CD4-positive, alpha-beta T cell treated with Interleukin-17A for 1 hour (primary cell): ENCODE data around the gene SLC28A3.

ENCODE experiments used
- DNase-seq: peaks from one replicate; pipeline ENCODE4 v3.0.0-alpha.2; 2020

The SLC28A3 gene

GRCh38 chr9:84339503-84339902, 1.1 kb downstream of the SLC28A3 start:
- DNase-seq = no peak

DNA sequence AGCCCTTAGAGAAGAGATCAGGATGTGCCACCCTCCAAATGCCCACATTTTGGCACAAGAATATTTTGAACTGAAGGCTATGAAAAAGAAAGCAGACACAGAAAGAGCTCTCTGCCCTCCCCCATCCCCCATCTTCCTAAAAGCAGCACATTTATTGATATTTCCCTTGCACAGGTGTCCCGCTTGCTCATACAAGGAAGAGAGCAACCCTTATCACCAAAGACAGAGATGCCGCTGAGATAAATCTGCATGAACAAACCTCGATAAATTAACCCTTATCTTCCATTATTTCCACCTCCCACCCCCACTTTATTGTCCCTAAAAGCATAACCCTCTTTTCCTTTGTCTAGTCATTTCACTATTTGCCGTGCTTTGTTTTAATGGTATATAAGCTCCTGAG, 1.8 kb downstream of the SLC28A3 start:
- DNase-seq = no peak

- DNase-seq = no peak
Observed at GRCh38 chr9:84337252-84337651, 3.3 kb downstream of the SLC28A3 start.

DNA sequence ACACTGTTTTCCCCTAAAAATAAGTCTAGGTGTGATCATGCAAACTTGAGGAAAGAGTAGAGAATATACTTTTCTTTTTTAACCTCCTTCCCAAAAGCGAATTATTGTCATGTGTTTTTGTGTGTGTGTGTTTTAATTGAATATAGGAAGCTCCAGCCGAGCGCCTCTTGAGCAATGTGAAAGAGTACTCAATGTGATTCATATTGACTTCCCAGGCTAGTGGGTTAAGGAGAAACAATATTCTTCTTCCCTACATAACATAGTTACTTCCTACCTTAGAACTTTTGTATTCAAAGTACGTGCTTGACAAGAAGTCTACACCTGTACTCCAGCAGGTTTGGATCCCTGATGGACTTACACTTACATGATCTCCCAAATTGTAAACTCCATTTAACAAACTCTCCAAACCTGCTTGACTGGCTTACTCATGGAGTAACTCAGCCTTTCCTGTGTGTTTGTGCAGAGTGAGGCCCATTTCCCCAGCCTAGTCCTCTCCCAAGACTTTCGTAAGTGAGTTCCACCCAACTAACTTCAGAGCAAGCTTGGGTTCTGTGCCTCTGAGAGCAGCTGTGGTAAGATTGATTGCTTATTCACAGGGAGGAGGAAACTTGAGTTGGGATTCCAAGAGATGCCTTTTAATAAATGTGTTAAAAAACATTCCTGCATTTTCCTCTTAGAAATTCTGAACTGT, 9.3 kb downstream of the SLC28A3 start:
- no peak for DNase-seq

DNA sequence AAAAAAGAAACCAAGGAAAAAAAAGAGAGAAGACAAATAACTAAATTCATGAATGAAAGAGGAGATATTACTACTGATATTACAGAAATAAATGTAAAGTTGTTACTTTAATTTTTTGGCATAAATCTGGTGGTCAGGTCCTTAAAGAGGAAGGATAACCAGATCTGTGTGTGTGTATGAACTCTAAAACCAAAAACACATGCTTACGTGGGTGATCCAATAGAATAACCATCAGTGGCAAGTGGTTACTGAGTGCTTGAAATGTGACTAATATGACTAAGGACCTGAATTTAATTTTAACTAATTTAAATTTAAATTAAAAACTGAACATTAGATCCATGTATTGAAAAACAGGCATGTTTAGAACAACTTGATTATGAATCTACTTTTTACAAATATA, 10.3 kb downstream of the SLC28A3 start:
- DNase-seq = no peak

- no peak for DNase-seq
Observed at GRCh38 chr9:84327184-84327583, 13.4 kb downstream of the SLC28A3 start.

- no peak for DNase-seq
Observed at GRCh38 chr9:84325347-84325973, 15.1 kb downstream of the SLC28A3 start.

DNA sequence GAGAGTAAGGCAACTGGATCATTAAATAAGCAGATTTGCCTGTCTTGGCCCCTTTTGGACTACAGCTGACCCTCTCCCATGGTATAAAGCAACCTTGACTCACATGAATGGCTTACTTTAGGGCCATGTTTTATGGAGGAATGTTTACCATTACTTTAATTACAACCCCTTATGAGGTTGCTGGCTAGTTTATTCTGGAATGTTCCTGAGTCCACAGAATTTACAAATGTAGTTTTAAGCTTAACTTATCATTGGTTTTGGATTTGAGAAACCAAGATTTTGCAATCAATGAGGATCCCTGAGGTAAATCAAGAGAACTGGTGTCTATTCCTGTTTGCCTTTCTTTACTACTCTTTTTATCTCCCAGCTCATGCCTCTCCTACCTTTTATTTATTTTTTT, 15.7 kb downstream of the SLC28A3 start:
- no peak for DNase-seq

DNA sequence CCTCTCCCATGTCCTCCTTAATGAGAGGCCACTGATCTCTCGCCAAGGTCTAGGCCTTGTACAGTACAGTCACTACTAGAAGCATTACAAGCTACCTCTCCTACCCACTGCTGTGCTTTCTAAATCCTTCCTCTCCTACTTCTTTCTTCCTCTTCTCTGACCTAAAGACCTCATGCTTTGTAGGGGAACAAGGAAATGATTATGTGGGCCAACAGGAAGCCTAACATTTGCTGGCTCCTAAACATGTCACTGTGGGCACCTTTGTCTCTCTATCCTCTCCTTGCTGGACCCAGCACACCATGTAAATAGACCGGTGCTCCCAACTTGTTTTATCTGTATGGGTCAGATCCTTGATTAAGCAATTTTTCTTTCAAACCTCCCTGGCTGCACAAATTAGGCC, 16.7 kb downstream of the SLC28A3 start:
- DNase-seq = no peak

DNA sequence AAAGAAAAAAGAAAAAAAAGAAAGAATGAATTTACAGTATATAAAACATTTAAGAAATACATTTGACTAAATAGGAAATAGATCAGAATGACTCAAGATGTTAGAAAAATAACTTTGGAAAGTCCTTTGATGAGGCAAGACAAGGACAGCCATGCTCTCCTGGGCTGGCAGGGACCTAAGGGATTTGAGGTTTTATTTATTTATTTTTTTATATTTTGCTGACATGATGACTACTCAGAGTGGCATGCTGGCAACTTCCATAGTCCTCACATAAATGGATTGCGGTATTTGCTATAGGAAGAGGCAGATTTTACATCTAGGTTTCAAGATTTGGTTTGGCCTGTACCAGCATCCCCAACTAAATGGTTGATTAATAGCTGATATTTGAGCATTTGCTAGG, 17.7 kb downstream of the SLC28A3 start:
- no peak for DNase-seq

DNA sequence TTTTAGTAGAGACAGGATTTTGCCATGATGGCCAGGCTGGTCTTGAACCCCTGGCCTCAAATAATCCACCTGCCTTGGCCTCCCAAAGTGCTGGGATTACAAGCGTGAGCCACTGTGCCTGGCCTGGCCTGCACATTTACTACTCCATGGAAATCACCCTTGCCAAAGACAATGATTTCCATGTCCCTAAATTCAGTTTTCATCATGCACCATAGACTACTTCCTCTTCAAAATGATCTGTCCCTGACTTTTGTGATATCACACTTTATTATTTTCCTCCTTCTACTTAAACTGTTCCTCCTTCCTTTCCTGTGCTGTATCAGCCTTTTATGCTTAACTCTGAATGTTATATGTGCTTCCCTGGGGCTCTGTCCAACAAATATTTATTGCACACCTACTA, 20.3 kb downstream of the SLC28A3 start:
- no peak for DNase-seq

- DNase-seq = no peak
Observed at GRCh38 chr9:84319632-84320031, 20.9 kb downstream of the SLC28A3 start.

- no peak for DNase-seq
Observed at GRCh38 chr9:84318981-84319380, 21.6 kb downstream of the SLC28A3 start.

GRCh38 chr9:84317563-84317962, 23.0 kb downstream of the SLC28A3 start:
- DNase-seq = no peak

DNA sequence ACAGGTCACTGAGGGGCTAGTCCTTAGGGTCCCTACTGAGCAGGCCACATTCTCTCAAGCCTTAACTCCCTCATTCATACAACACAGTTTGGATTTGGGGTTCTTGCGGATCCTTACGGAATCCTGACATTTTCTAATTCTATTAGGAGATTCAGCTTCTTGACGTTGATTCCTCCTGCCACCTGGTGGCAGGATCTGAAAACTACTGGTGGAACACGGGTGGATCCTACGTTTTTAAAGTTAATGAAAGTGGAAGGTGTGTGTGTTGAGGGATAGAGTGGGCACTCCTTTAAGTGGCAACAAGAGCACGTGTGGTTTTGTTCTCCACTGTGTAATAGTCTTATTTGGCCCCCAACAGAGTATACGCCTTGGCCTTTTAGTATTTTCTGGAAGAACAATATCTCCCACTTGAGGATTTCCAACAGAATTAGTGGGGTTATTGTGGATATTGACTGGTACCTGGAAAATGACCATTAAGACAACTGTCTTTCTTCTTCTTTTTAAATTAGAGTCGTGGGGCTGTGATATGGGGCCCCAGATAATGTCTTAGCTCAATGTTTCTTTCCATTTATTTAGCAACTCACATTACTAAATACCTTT, 25.2 kb downstream of the SLC28A3 start:
- DNase-seq = peak; percentile 55

DNA sequence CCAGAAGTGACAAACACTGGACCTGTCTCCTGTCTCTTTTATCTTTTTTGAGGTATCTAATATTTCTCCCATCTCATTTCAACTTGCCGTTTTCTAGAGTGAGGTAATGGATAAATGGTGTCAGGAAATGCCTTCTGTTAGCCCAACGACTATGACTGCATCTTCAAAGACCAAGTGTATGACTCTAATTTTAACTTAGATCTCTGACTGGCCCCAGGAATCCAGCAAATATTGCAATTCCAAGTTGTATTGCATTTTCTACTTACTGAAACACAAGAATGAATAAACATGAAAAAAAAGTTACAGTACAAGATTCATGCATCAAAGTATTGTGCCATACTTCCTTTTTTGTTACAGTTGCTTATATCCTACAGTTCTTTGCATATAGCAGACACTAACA, 26.3 kb downstream of the SLC28A3 start:
- DNase-seq = no peak

GRCh38 chr9:84310883-84311282, 29.7 kb downstream of the SLC28A3 start:
- no peak for DNase-seq

GRCh38 chr9:84305497-84306131, 34.9 kb downstream of the SLC28A3 start:
- no peak for DNase-seq

DNA sequence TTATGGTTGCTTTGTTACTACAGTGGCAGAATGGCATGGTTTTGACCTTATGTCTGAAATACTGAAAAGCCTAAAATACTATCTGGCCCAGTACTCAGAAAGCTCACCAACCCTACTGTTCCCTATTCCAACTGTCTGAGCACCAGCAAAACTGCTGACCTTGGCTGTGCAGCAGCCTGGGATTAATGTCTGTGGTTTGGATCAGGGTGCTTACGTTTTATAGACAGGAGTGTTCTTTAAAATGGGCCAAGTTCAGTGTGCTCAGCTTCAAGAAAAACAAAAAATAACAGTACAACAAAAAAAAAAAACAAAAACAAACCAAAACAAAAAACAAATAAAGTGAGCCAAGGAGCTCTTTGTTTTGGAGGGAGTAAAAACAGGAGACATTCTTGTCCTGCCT, 36.4 kb downstream of the SLC28A3 start:
- no peak for DNase-seq

DNA sequence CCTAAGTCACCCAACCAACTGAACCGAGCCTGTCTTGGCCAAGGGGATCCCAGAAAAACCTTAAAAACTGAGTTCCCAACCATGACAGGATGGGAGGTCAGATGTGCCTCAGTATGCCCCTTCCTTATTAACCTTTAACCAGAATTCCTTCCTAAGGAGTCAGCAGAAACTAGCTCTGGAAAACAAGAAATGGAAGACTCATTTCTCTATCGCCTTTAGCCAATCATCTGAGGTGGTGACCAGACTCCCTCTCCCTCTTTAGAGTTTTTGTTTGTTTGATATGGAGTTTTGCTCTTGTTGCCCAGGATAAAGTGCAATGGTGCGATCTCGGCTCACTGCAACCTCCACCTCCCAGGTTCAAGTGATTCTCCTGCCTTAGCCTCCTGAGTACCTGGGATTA, 37.5 kb downstream of the SLC28A3 start:
- no peak for DNase-seq

- DNase-seq = no peak
Observed at GRCh38 chr9:84301851-84302250, 38.7 kb downstream of the SLC28A3 start.

- no peak for DNase-seq
Observed at GRCh38 chr9:84300271-84300670, 40.3 kb downstream of the SLC28A3 start.

DNA sequence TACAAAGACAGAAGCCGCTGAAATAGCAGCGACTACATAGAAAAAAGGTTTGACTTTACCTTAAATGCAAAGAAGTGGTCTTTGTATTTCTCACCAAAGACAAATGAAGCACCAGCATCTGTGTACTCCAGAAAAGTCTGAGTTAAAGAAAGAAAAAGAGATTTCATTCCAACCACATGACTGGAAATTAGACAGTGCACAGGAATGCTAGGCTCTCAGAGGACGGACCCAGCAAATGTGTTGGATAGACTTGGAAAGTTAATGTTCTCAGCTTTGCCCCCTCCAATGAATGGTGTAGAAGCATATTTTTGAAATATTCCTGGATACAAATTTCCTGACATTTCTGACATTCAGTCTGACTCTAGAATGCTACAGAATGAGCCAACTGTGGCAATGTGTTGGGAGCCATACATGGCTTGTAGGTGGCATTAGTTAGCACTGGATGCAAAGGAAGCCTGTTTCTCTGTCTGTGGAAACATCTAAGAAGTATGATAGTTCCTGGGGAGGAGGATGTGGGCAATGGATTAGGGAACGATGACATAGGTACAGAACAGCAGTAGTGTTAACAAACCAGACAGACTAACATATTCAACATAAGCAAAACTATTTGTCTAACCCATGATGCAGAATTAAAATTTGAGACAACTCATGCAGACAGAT, 43.3 kb downstream of the SLC28A3 start:
- DNase-seq = no peak
